ENCODE data around the gene GPATCH4.
A peak's percentile ranks its signal among the peaks of the same experiment; 100 is the strongest.
"Not testable (repeated sequence)": the region's sequence is repeated elsewhere in the genome, so short reads cannot be mapped to it uniquely, and the experiment has no call there.

Gene GPATCH4

GRCh38 chr1:156594190-156594589, 7.1 kb downstream of the GPATCH4 start:
- no peak for DNase-seq

GRCh38 chr1:156593661-156593989, 7.7 kb downstream of the GPATCH4 start:
- no peak for DNase-seq

- no peak for DNase-seq
Measured at GRCh38 chr1:156592910-156593660, 8.2 kb downstream of the GPATCH4 start.

GRCh38 chr1:156592158-156592909, 8.9 kb downstream of the GPATCH4 start:
- DNase-seq = no peak

- DNase-seq = peak; percentile 19 to 43
Measured at GRCh38 chr1:156591432-156592157, 9.7 kb downstream of the GPATCH4 start, which contains the start of gene NAXE. Gene NAXE, plus strand, starts transcription at chr1:156591776. Its CDS starts 29 bp downstream, at chr1:156591805.

- DNase-seq = no peak
Measured at GRCh38 chr1:156591181-156591431, 10.2 kb downstream of the GPATCH4 start.

GRCh38 chr1:156590326-156591180, 10.7 kb downstream of the GPATCH4 start:
- DNase-seq = no peak

- DNase-seq = no peak
Measured at GRCh38 chr1:156589546-156589945, 11.7 kb downstream of the GPATCH4 start.

- not testable (repeated sequence) for DNase-seq
Measured at GRCh38 chr1:156587927-156588326, 13.4 kb downstream of the GPATCH4 start.

GRCh38 chr1:156586892-156587477, 14.3 kb downstream of the GPATCH4 start:
- no peak for DNase-seq

- no peak for DNase-seq
Measured at GRCh38 chr1:156586323-156586722, 15.0 kb downstream of the GPATCH4 start.

- DNase-seq = no peak
Measured at GRCh38 chr1:156584813-156585212, 16.5 kb downstream of the GPATCH4 start.

GRCh38 chr1:156583821-156584622, 17.3 kb downstream of the GPATCH4 start:
- peak in 1 of 2 donors; percentile 72 for DNase-seq

GRCh38 chr1:156582388-156583017, 18.8 kb downstream of the GPATCH4 start:
- no peak for DNase-seq

GRCh38 chr1:156581661-156582387, 19.5 kb downstream of the GPATCH4 start:
- DNase-seq = peak; percentile 7 to 75

GRCh38 chr1:156579472-156579871, 21.8 kb downstream of the GPATCH4 start, which contains the start of gene TTC24:
Gene TTC24, plus strand, starts transcription at chr1:156579723. Its CDS starts 1,642 bp downstream, at chr1:156581365.
- DNase-seq = no peak

GRCh38 chr1:156578055-156578454, 23.2 kb downstream of the GPATCH4 start:
- no peak for DNase-seq

GRCh38 chr1:156577550-156577949, 23.7 kb downstream of the GPATCH4 start:
- no peak for DNase-seq

GRCh38 chr1:156574039-156574633, 27.1 kb downstream of the GPATCH4 start:
- DNase-seq = no peak

GRCh38 chr1:156572663-156573018, 28.6 kb downstream of the GPATCH4 start:
- DNase-seq = no peak
